ENCODE results near the gene ECPAS.

Gene ECPAS

GRCh38 chr9:111438541-111439235 lies 45.5 kb downstream of the ECPAS start:
- no peaks in the 10 kb centered on the region for H3K9me3 ChIP-seq (replicated peaks; ENCODE audit: low read length)
- peaks cover 53% of the 10 kb centered on the region for H3K36me3 ChIP-seq (ENCODE audit: insufficient read depth, low read length)
- no peak overlapping the region for H3K4me3 ChIP-seq (ENCODE audit: low read length)
- no peaks in the 10 kb centered on the region for H3K4me1 ChIP-seq (ENCODE audit: control insufficient read depth, insufficient read depth, low read length)
- H3K4me2 ChIP-seq (ENCODE audit: low read length), result no peak overlapping the region
- H3K27me3 ChIP-seq (ENCODE audit: control insufficient read depth, insufficient read depth, low read length), result no peaks in the 10 kb centered on the region
- no peak overlapping the region for H3K9ac ChIP-seq (ENCODE audit: low read depth, low read length)

DNA sequence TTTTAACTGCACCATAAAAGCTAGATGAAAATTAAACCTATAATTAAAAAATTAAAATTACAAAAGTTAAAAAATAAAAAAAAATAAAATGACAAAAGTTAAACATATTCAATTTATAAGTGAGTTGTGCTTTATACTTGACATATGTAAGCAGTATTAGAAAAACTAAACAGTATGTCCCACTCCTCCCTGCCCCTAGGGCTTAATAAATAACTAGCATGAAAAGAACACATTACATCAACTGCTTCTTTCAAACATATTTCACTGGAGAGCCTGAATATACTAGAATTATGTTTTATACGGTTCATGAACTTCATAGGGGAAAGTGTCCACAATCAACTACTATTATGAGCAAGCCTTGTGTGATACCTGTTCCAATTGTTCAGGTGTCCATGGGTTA lies 47.6 kb downstream of the ECPAS start:
- no peaks in the 10 kb centered on the region for H3K27me3 ChIP-seq (ENCODE audit: control insufficient read depth, insufficient read depth, low read length)
- no peak overlapping the region for H3K4me3 ChIP-seq (ENCODE audit: low read length)
- no peaks in the 10 kb centered on the region for H3K9me3 ChIP-seq (replicated peaks; ENCODE audit: low read length)
- peaks cover 44% of the 10 kb centered on the region for H3K36me3 ChIP-seq (ENCODE audit: insufficient read depth, low read length)
- no peak overlapping the region for H3K4me2 ChIP-seq (ENCODE audit: low read length)
- H3K4me1 ChIP-seq (ENCODE audit: control insufficient read depth, insufficient read depth, low read length), result no peaks in the 10 kb centered on the region
- no peak overlapping the region for H3K9ac ChIP-seq (ENCODE audit: low read depth, low read length)

DNA sequence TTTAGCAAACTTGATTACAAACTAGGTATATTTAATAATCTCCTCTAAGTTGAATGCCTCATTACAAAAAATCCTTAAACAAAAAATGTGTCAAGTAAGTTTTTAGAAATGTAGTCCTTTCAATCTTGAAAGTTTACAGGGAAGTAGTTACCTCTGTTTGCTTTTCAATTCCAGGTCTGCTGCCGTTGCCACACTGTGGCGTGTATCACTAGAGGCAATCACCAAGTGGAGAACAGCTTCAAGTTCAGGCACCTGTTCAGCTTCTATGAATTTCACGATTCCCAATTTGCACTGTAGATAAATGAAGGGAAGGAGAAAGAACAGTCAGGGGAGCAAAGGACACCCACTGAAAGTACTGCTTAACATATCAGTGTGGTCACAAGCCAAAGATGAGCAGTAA lies 51.1 kb downstream of the ECPAS start:
- Histone ChIP-seq H3K4me1 (ENCODE audit: control insufficient read depth, insufficient read depth, low read length) (peaks cover 4% of the 10 kb centered on the region), H3K36me3 (ENCODE audit: insufficient read depth, low read length) (peaks cover 38% of the 10 kb centered on the region)

GRCh38 chr9:111431684-111432083 lies 52.5 kb downstream of the ECPAS start:
- Histone ChIP-seq H3K27me3 (ENCODE audit: control insufficient read depth, insufficient read depth, low read length) (no peaks in the 10 kb centered on the region), H3K4me3 (ENCODE audit: low read length) (no peak overlapping the region), H3K36me3 (ENCODE audit: insufficient read depth, low read length) (peaks cover 44% of the 10 kb centered on the region), H3K9ac (ENCODE audit: low read depth, low read length) (no peak overlapping the region), H3K4me1 (ENCODE audit: control insufficient read depth, insufficient read depth, low read length) (peaks cover 14% of the 10 kb centered on the region), H3K9me3 (replicated peaks; ENCODE audit: low read length) (no peaks in the 10 kb centered on the region), H3K4me2 (ENCODE audit: low read length) (no peak overlapping the region)

More for the DNA sequence above, 51.1 kb downstream of the ECPAS start:
- no peak overlapping the region for H3K4me2 ChIP-seq (ENCODE audit: low read length)
- H3K9ac ChIP-seq (ENCODE audit: low read depth, low read length), result no peak overlapping the region
- no peaks in the 10 kb centered on the region for H3K27me3 ChIP-seq (ENCODE audit: control insufficient read depth, insufficient read depth, low read length)
- H3K9me3 ChIP-seq (replicated peaks; ENCODE audit: low read length), result no peaks in the 10 kb centered on the region
- no peak overlapping the region for H3K4me3 ChIP-seq (ENCODE audit: low read length)

GRCh38 chr9:111429175-111429574 lies 55.0 kb downstream of the ECPAS start:
- Histone ChIP-seq H3K36me3 (ENCODE audit: insufficient read depth, low read length) (peaks cover 62% of the 10 kb centered on the region), H3K4me2 (ENCODE audit: low read length) (no peak overlapping the region), H3K4me1 (ENCODE audit: control insufficient read depth, insufficient read depth, low read length) (peaks cover 14% of the 10 kb centered on the region), H3K27me3 (ENCODE audit: control insufficient read depth, insufficient read depth, low read length) (no peaks in the 10 kb centered on the region), H3K9me3 (replicated peaks; ENCODE audit: low read length) (no peaks in the 10 kb centered on the region), H3K9ac (ENCODE audit: low read depth, low read length) (no peak overlapping the region), H3K4me3 (ENCODE audit: low read length) (no peak overlapping the region)

DNA sequence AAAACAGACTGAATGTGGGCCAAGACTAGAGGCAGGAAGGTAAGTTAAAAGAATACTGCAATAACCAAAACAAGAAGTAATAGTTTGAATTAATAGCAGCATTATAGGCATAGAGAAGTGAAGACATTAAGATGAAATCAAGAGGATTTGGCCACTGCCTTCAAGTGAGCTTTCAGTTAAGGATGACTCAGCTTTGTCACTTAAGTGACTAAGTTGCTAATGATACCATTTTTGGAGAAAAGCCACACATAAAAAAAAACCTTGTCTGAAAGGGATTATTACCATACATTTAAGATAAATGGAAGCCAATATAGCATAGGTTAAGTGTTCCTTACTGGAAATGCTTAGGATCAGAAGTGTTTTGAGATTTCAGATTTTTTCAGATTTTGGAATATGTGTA lies 57.0 kb downstream of the ECPAS start:
- Histone ChIP-seq H3K9me3 (replicated peaks; ENCODE audit: low read length) (no peaks in the 10 kb centered on the region), H3K4me3 (ENCODE audit: low read length) (no peak overlapping the region), H3K9ac (ENCODE audit: low read depth, low read length) (no peak overlapping the region), H3K36me3 (ENCODE audit: insufficient read depth, low read length) (peaks cover 65% of the 10 kb centered on the region), H3K27me3 (ENCODE audit: control insufficient read depth, insufficient read depth, low read length) (no peaks in the 10 kb centered on the region), H3K4me1 (ENCODE audit: control insufficient read depth, insufficient read depth, low read length) (peaks cover 14% of the 10 kb centered on the region), H3K4me2 (ENCODE audit: low read length) (no peak overlapping the region)

DNA sequence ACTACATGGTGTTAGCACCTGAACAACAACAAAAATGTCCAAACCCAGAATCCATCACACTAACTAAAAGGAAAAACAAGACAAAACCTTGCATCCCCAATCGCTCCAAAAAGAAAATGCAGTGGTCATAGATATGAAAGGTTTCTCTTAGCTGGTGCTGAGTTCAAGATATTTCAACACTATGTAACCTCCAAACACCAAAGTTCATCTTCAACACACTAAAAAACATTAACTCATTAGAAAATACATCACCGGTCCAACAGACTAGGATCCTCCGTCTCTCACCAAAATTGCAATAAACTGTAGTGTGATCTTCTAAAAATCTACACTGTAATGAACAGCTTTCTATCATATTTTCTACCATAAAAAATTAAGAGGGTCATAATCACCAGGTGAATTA lies 60.8 kb downstream of the ECPAS start:
- H3K36me3 ChIP-seq (ENCODE audit: insufficient read depth, low read length), result peaks cover 80% of the 10 kb centered on the region
- no peaks in the 10 kb centered on the region for H3K27me3 ChIP-seq (ENCODE audit: control insufficient read depth, insufficient read depth, low read length)
- no peak overlapping the region for H3K4me3 ChIP-seq (ENCODE audit: low read length)
- H3K9ac ChIP-seq (ENCODE audit: low read depth, low read length), result no peak overlapping the region
- peaks cover 9% of the 10 kb centered on the region for H3K4me1 ChIP-seq (ENCODE audit: control insufficient read depth, insufficient read depth, low read length)
- H3K4me2 ChIP-seq (ENCODE audit: low read length), result no peak overlapping the region
- no peaks in the 10 kb centered on the region for H3K9me3 ChIP-seq (replicated peaks; ENCODE audit: low read length)

- H3K27me3 ChIP-seq (ENCODE audit: control insufficient read depth, insufficient read depth, low read length), result no peaks in the 10 kb centered on the region
- no peaks in the 10 kb centered on the region for H3K4me1 ChIP-seq (ENCODE audit: control insufficient read depth, insufficient read depth, low read length)
- H3K9ac ChIP-seq (ENCODE audit: low read depth, low read length), result no peak overlapping the region
- H3K4me3 ChIP-seq (ENCODE audit: low read length), result no peak overlapping the region
- no peaks in the 10 kb centered on the region for H3K9me3 ChIP-seq (replicated peaks; ENCODE audit: low read length)
- no peak overlapping the region for H3K4me2 ChIP-seq (ENCODE audit: low read length)
- H3K36me3 ChIP-seq (ENCODE audit: insufficient read depth, low read length), result peaks cover 90% of the 10 kb centered on the region
Observed at GRCh38 chr9:111414406-111414805, 69.8 kb downstream of the ECPAS start.

GRCh38 chr9:111413996-111414395 lies 70.2 kb downstream of the ECPAS start:
- Histone ChIP-seq H3K27me3 (ENCODE audit: control insufficient read depth, insufficient read depth, low read length) (no peaks in the 10 kb centered on the region), H3K4me3 (ENCODE audit: low read length) (no peak overlapping the region), H3K4me1 (ENCODE audit: control insufficient read depth, insufficient read depth, low read length) (no peaks in the 10 kb centered on the region), H3K9ac (ENCODE audit: low read depth, low read length) (no peak overlapping the region), H3K9me3 (replicated peaks; ENCODE audit: low read length) (no peaks in the 10 kb centered on the region), H3K4me2 (ENCODE audit: low read length) (no peak overlapping the region), H3K36me3 (ENCODE audit: insufficient read depth, low read length) (peaks cover 88% of the 10 kb centered on the region)

DNA sequence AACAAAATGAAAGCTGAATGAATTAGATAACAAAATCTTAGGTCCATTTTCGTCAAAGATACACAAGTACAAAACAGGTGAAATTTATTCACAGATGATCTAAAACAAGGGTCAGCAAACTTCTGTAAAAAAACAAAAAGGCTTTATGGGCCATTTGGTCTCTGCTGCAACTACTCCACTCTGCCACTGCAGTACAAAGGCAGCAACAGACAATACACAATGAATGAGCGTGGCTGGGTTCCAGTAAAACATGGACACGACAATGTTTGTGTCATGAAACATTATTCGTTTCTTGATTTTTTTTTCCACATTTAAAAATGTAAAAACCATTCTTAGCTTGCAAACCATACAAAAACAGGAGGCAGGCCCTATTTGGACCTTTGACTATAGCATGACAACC lies 71.9 kb downstream of the ECPAS start:
- H3K4me2 ChIP-seq (ENCODE audit: low read length), result no peak overlapping the region
- no peaks in the 10 kb centered on the region for H3K27me3 ChIP-seq (ENCODE audit: control insufficient read depth, insufficient read depth, low read length)
- H3K9ac ChIP-seq (ENCODE audit: low read depth, low read length), result no peak overlapping the region
- no peaks in the 10 kb centered on the region for H3K4me1 ChIP-seq (ENCODE audit: control insufficient read depth, insufficient read depth, low read length)
- H3K9me3 ChIP-seq (replicated peaks; ENCODE audit: low read length), result no peaks in the 10 kb centered on the region
- H3K4me3 ChIP-seq (ENCODE audit: low read length), result no peak overlapping the region
- peaks cover 89% of the 10 kb centered on the region for H3K36me3 ChIP-seq (ENCODE audit: insufficient read depth, low read length)

DNA sequence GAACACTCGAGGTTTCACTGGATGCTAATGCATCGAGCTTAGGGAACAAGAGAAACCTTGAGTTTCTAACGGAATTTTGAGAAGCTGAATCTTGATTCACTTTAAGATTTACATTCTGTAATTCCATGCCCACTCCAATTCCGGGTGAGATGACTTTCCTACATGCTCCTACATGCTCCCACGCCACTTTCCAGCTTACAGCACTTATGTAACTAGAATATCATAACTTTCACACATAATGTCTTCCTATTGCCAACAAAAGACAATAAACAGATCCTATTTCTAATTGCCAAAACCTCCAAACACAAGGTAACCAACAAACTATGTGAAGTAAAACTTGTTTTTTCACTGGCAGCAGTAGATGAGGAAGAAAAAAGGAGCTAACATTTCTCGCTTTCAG lies 72.9 kb downstream of the ECPAS start:
- no peaks in the 10 kb centered on the region for H3K9me3 ChIP-seq (replicated peaks; ENCODE audit: low read length)
- H3K27me3 ChIP-seq (ENCODE audit: control insufficient read depth, insufficient read depth, low read length), result no peaks in the 10 kb centered on the region
- H3K4me3 ChIP-seq (ENCODE audit: low read length), result no peak overlapping the region
- H3K36me3 ChIP-seq (ENCODE audit: insufficient read depth, low read length), result peaks cover 80% of the 10 kb centered on the region
- no peaks in the 10 kb centered on the region for H3K4me1 ChIP-seq (ENCODE audit: control insufficient read depth, insufficient read depth, low read length)
- no peak overlapping the region for H3K4me2 ChIP-seq (ENCODE audit: low read length)
- H3K9ac ChIP-seq (ENCODE audit: low read depth, low read length), result no peak overlapping the region

DNA sequence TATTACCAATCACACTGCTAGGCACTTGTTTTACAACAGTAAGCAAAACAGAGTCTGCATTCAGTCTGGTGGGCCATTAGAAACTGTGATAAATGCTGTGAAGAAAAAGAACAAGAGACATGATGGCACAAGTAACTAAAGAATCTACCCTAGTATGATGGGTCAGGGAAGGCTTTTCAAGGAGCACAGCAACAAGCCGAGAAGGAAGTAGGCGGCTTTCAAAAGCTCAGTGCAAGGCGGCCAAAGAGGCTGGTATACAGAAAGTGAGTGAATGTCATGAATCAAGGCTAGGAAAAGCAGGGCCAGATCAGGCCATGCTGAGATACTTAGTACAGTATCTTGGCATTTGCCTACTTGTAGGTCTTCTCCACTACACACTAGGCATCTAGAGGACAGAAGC lies 76.4 kb downstream of the ECPAS start:
- Histone ChIP-seq H3K27me3 (ENCODE audit: control insufficient read depth, insufficient read depth, low read length) (no peaks in the 10 kb centered on the region), H3K4me2 (ENCODE audit: low read length) (no peak overlapping the region), H3K9me3 (replicated peaks; ENCODE audit: low read length) (no peaks in the 10 kb centered on the region), H3K4me1 (ENCODE audit: control insufficient read depth, insufficient read depth, low read length) (no peaks in the 10 kb centered on the region), H3K36me3 (ENCODE audit: insufficient read depth, low read length) (peaks cover 82% of the 10 kb centered on the region), H3K9ac (ENCODE audit: low read depth, low read length) (no peak overlapping the region), H3K4me3 (ENCODE audit: low read length) (no peak overlapping the region)

Data from skeletal muscle satellite cell (primary cell).